Trophoblast cell (in vitro differentiated cells and primary cell): ENCODE results near the gene RPRD1B.

ENCODE experiments used
- DNase-seq, 2 donors: peaks; one replicate each; pipeline ENCODE4 v3.0.0-alpha.2; 2016
- H2AFZ ChIP-seq: 2 replicates; pipeline ENCODE4 v1.6.1; 2013; ENCODE audit warnings: low read length, moderate library complexity, mild to moderate bottlenecking; ENCODE audit not compliant: insufficient read depth, poor library complexity
- H2AK5ac ChIP-seq: 2 replicates; pipeline ENCODE4 v1.6.1; 2013; ENCODE audit warnings: mild to moderate bottlenecking, low read length
- H2BK120ac ChIP-seq: 2 replicates; pipeline ENCODE4 v1.6.1; 2013; ENCODE audit warnings: low read length, mild to moderate bottlenecking, moderate library complexity; ENCODE audit not compliant: insufficient read depth, poor library complexity
- H2BK12ac ChIP-seq: 2 replicates; pipeline ENCODE4 v1.6.1; 2013; ENCODE audit warnings: mild to moderate bottlenecking, low read length, moderate library complexity
- H2BK5ac ChIP-seq: 2 replicates; pipeline ENCODE4 v1.6.1; 2013; ENCODE audit warnings: low read length, low read depth, moderate library complexity, mild to moderate bottlenecking; ENCODE audit not compliant: poor library complexity
- H3K14ac ChIP-seq: 2 replicates; pipeline ENCODE4 v1.6.1; 2013; ENCODE audit warnings: mild to moderate bottlenecking, low read length
- H3K18ac ChIP-seq: 2 replicates; pipeline ENCODE4 v1.6.1; 2013; ENCODE audit warnings: mild to moderate bottlenecking, low read length
- H3K23ac ChIP-seq: 2 replicates; pipeline ENCODE4 v1.6.1; 2013; ENCODE audit warnings: low read length
- H3K27ac ChIP-seq: 2 replicates; pipeline ENCODE4 v1.5.1; 2013; ENCODE audit warnings: low read depth, mild to moderate bottlenecking, inconsistent platforms, low read length, moderate library complexity
- H3K27me3 ChIP-seq: 2 replicates; pipeline ENCODE4 v1.6.1; 2013; ENCODE audit warnings: inconsistent platforms, mild to moderate bottlenecking, low read length, moderate library complexity; ENCODE audit not compliant: insufficient read depth
- H3K36me3 ChIP-seq, 2 experiments: 1 replicate in 1 of 2; 2 replicates in 1 of 2; pipeline ENCODE4 v1.6.1; 2013; ENCODE audit warnings: low read length in 2 of 2, mild to moderate bottlenecking in 2 of 2, moderate library complexity in 1 of 2; ENCODE audit not compliant: insufficient read depth in 2 of 2, control insufficient read depth in 1 of 2
- H3K4ac ChIP-seq: 2 replicates; pipeline ENCODE4 v1.6.1; 2013; ENCODE audit warnings: low read depth, mild to moderate bottlenecking, low read length, moderate library complexity
- H3K4me1 ChIP-seq, 2 experiments: 1 replicate in 1 of 2; 2 replicates in 1 of 2; pipeline ENCODE4 v1.6.1; 2013; ENCODE audit warnings: low read length in 2 of 2, mild to moderate bottlenecking in 2 of 2, moderate library complexity in 1 of 2; ENCODE audit not compliant: insufficient read depth in 2 of 2, control insufficient read depth in 1 of 2
- H3K4me2 ChIP-seq: 2 replicates; pipeline ENCODE4 v1.6.1; 2013; ENCODE audit warnings: inconsistent platforms, mild to moderate bottlenecking, low read length, moderate library complexity
- H3K4me3 ChIP-seq: 2 replicates; pipeline ENCODE4 v1.5.1; 2013; ENCODE audit warnings: mild to moderate bottlenecking, low read depth, low read length, inconsistent platforms
- H3K79me1 ChIP-seq: one replicate; pipeline ENCODE4 v1.6.1; 2013; ENCODE audit warnings: low read length
- H3K79me2 ChIP-seq: 2 replicates; pipeline ENCODE4 v1.6.1; 2013; ENCODE audit warnings: low read length, mild to moderate bottlenecking; ENCODE audit not compliant: control insufficient read depth, insufficient read depth, poor library complexity
- H3K9ac ChIP-seq: 2 replicates; pipeline ENCODE4 v1.6.1; 2013; ENCODE audit warnings: mild to moderate bottlenecking, low read length
- H3K9me3 ChIP-seq: 2 replicates; pipeline ENCODE4 v1.6.1; 2013; ENCODE audit warnings: low read depth, mild to moderate bottlenecking, control low read depth, inconsistent platforms, low read length; ENCODE audit not compliant: insufficient read depth
- H4K12ac ChIP-seq: 2 replicates; pipeline ENCODE4 v1.6.1; 2013; ENCODE audit warnings: low read depth, mild to moderate bottlenecking, low read length, moderate library complexity
- H4K8ac ChIP-seq: 2 replicates; pipeline ENCODE4 v1.6.1; 2013; ENCODE audit warnings: low read depth, mild to moderate bottlenecking, low read length, moderate library complexity
- H4K91ac ChIP-seq: one replicate; pipeline ENCODE4 v1.6.1; 2013; ENCODE audit warnings: low read depth, mild to moderate bottlenecking, low read length, moderate library complexity
- WGBS: extraction: QIAGEN DNeasy Blood & Tissue Kit; methylation state at CpG from one replicate; pipeline ENCODE4 v1.1.7; 2013; ENCODE audit warnings: missing lambda C conversion rate; ENCODE audit not compliant: insufficient read length, insufficient coverage; ENCODE audit errors: extremely low coverage; 5-methylcytosine and 5-hydroxymethylcytosine counted together

Gene RPRD1B

GRCh38 chr20:37990571-37991151, 42.9 kb upstream of the RPRD1B start:
- H3K9ac ChIP-seq, result no peak overlapping the region
- H3K27me3 ChIP-seq, result no peaks in the 10 kb centered on the region
- peaks cover 14 to 33% of the 10 kb centered on the region in 2 experiments for H3K36me3 ChIP-seq
- H3K4me1 ChIP-seq, result peaks cover 0 to 2% of the 10 kb centered on the region in 2 experiments
- H2BK12ac ChIP-seq, result no peak overlapping the region
- no peaks in the 10 kb centered on the region for H3K79me2 ChIP-seq
- H3K4ac ChIP-seq, result no peak overlapping the region
- H3K18ac ChIP-seq, result no peak overlapping the region
- no peak overlapping the region for H2AFZ ChIP-seq
- H3K4me3 ChIP-seq, result no peak overlapping the region
- H3K79me1 ChIP-seq, result no peaks in the 10 kb centered on the region
- no peaks in the 10 kb centered on the region for H3K9me3 ChIP-seq
- peak in 1 of 2 donors; percentile 15 for DNase-seq
- no peak overlapping the region for H3K27ac ChIP-seq
- no peak overlapping the region for H4K12ac ChIP-seq
- H2BK5ac ChIP-seq, result no peak overlapping the region
- H4K91ac ChIP-seq, result no peak overlapping the region
- H2BK120ac ChIP-seq, result no peak overlapping the region
- no peak overlapping the region for H2AK5ac ChIP-seq
- H3K4me2 ChIP-seq, result no peak overlapping the region
- WGBS, result no CpG with 5 or more reads among the region's 10 CpGs
- H3K14ac ChIP-seq, result no peak overlapping the region
- H4K8ac ChIP-seq, result no peak overlapping the region
- H3K23ac ChIP-seq, result no peak overlapping the region

GRCh38 chr20:37991157-37991866, 42.2 kb upstream of the RPRD1B start:
- Histone ChIP-seq H3K4me1 (peaks cover 0 to 2% of the 10 kb centered on the region in 2 experiments), H3K79me2 (no peaks in the 10 kb centered on the region), H2BK120ac (no peak overlapping the region), H3K4me2 (no peak overlapping the region), H3K4ac (no peak overlapping the region), H4K12ac (no peak overlapping the region), H3K27me3 (no peaks in the 10 kb centered on the region), H2BK5ac (no peak overlapping the region), H2BK12ac (no peak overlapping the region), H3K9me3 (no peaks in the 10 kb centered on the region), H3K4me3 (no peak overlapping the region), H3K23ac (no peak overlapping the region), H3K9ac (no peak overlapping the region), H3K36me3 (peaks cover 20 to 39% of the 10 kb centered on the region in 2 experiments), H3K14ac (no peak overlapping the region), H4K91ac (no peak overlapping the region), H3K79me1 (no peaks in the 10 kb centered on the region), H2AK5ac (no peak overlapping the region), H3K27ac (no peak overlapping the region), H3K18ac (no peak overlapping the region), H4K8ac (no peak overlapping the region), H2AFZ (no peak overlapping the region)
- WGBS, result no CpG with 5 or more reads among the region's 4 CpGs
- DNase-seq, result no peak

GRCh38 chr20:37991908-37992307, 41.6 kb upstream of the RPRD1B start:
- H3K4me1 ChIP-seq, result peaks cover 0 to under 1% of the 10 kb centered on the region in 2 experiments
- no peak overlapping the region for H4K12ac ChIP-seq
- no peaks in the 10 kb centered on the region for H3K79me1 ChIP-seq
- no peaks in the 10 kb centered on the region for H3K9me3 ChIP-seq
- DNase-seq, result no peak
- no peak overlapping the region for H3K27ac ChIP-seq
- H2BK5ac ChIP-seq, result no peak overlapping the region
- no peaks in the 10 kb centered on the region for H3K27me3 ChIP-seq
- no peak overlapping the region for H3K4ac ChIP-seq
- H4K91ac ChIP-seq, result no peak overlapping the region
- no peak overlapping the region for H2BK12ac ChIP-seq
- no peak overlapping the region for H3K14ac ChIP-seq
- H2AK5ac ChIP-seq, result no peak overlapping the region
- H4K8ac ChIP-seq, result no peak overlapping the region
- no CpG with 5 or more reads among the region's 4 CpGs for WGBS
- peaks cover 23 to 42% of the 10 kb centered on the region in 2 experiments for H3K36me3 ChIP-seq
- no peak overlapping the region for H2AFZ ChIP-seq
- H3K9ac ChIP-seq, result no peak overlapping the region
- H3K18ac ChIP-seq, result no peak overlapping the region
- no peaks in the 10 kb centered on the region for H3K79me2 ChIP-seq
- H2BK120ac ChIP-seq, result no peak overlapping the region
- H3K4me2 ChIP-seq, result no peak overlapping the region
- no peak overlapping the region for H3K4me3 ChIP-seq
- H3K23ac ChIP-seq, result no peak overlapping the region

- WGBS, result no CpG with 5 or more reads among the region's 5 CpGs
- peaks cover 24 to 48% of the 10 kb centered on the region in 2 experiments for H3K36me3 ChIP-seq
- no peak overlapping the region for H3K9ac ChIP-seq
- DNase-seq, result peak; percentile 15 to 44
- H3K27me3 ChIP-seq, result no peaks in the 10 kb centered on the region
- H4K91ac ChIP-seq, result no peak overlapping the region
- no peak overlapping the region for H3K18ac ChIP-seq
- no peak overlapping the region for H3K4ac ChIP-seq
- no peaks in the 10 kb centered on the region for H3K79me2 ChIP-seq
- H3K4me3 ChIP-seq, result no peak overlapping the region
- H3K4me2 ChIP-seq, result no peak overlapping the region
- H3K27ac ChIP-seq, result no peak overlapping the region
- H3K79me1 ChIP-seq, result no peaks in the 10 kb centered on the region
- no peak overlapping the region for H2AK5ac ChIP-seq
- H3K4me1 ChIP-seq, result no peaks in the 10 kb centered on the region
- no peak overlapping the region for H3K23ac ChIP-seq
- H2BK5ac ChIP-seq, result no peak overlapping the region
- H3K9me3 ChIP-seq, result no peaks in the 10 kb centered on the region
- H2BK120ac ChIP-seq, result no peak overlapping the region
- no peak overlapping the region for H4K8ac ChIP-seq
- H2AFZ ChIP-seq, result no peak overlapping the region
- no peak overlapping the region for H4K12ac ChIP-seq
- H3K14ac ChIP-seq, result no peak overlapping the region
- no peak overlapping the region for H2BK12ac ChIP-seq
Measured at GRCh38 chr20:37992802-37993409, 40.6 kb upstream of the RPRD1B start.
